Measurements from ENCODE around the gene SLC35G3. TPM values are rescaled to one million over a fixed set of nuclear protein-coding genes. Genes with fewer than 3 reads are reported as not detected.

SLC35G3 gene
- total RNA-seq, 1 experiment from 2014 or later: not detected

GRCh38 chr17:35170968-35171771 is 23.0 kb downstream of the SLC35G3 start:
- no peaks in the 10 kb centered on the region for H3K36me3 ChIP-seq (ENCODE audit: control insufficient read depth, insufficient read depth, low read length)
- no peaks in the 10 kb centered on the region for H3K4me1 ChIP-seq (ENCODE audit: control insufficient read depth, insufficient read depth, low read length)
- ATAC-seq: peak; percentile 75; the same call in 1 of the 2 replicates
- TF ChIP-seq, protein P1, sequence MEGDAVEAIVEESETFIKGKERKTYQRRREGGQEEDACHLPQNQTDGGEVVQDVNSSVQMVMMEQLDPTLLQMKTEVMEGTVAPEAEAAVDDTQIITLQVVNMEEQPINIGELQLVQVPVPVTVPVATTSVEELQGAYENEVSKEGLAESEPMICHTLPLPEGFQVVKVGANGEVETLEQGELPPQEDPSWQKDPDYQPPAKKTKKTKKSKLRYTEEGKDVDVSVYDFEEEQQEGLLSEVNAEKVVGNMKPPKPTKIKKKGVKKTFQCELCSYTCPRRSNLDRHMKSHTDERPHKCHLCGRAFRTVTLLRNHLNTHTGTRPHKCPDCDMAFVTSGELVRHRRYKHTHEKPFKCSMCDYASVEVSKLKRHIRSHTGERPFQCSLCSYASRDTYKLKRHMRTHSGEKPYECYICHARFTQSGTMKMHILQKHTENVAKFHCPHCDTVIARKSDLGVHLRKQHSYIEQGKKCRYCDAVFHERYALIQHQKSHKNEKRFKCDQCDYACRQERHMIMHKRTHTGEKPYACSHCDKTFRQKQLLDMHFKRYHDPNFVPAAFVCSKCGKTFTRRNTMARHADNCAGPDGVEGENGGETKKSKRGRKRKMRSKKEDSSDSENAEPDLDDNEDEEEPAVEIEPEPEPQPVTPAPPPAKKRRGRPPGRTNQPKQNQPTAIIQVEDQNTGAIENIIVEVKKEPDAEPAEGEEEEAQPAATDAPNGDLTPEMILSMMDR (IDR thresholded peaks at IDR 0.05): no peak
- TF ChIP-seq, protein P2, sequence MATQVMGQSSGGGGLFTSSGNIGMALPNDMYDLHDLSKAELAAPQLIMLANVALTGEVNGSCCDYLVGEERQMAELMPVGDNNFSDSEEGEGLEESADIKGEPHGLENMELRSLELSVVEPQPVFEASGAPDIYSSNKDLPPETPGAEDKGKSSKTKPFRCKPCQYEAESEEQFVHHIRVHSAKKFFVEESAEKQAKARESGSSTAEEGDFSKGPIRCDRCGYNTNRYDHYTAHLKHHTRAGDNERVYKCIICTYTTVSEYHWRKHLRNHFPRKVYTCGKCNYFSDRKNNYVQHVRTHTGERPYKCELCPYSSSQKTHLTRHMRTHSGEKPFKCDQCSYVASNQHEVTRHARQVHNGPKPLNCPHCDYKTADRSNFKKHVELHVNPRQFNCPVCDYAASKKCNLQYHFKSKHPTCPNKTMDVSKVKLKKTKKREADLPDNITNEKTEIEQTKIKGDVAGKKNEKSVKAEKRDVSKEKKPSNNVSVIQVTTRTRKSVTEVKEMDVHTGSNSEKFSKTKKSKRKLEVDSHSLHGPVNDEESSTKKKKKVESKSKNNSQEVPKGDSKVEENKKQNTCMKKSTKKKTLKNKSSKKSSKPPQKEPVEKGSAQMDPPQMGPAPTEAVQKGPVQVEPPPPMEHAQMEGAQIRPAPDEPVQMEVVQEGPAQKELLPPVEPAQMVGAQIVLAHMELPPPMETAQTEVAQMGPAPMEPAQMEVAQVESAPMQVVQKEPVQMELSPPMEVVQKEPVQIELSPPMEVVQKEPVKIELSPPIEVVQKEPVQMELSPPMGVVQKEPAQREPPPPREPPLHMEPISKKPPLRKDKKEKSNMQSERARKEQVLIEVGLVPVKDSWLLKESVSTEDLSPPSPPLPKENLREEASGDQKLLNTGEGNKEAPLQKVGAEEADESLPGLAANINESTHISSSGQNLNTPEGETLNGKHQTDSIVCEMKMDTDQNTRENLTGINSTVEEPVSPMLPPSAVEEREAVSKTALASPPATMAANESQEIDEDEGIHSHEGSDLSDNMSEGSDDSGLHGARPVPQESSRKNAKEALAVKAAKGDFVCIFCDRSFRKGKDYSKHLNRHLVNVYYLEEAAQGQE (IDR thresholded peaks at IDR 0.05; ENCODE audit: insufficient read depth in 1 of 2, low read depth in 2 of 2, low read length in 1 of 2): no peak
- TF ChIP-seq POLR2AphosphoS5 (IDR thresholded peaks at IDR 0.05; ENCODE audit: low read depth, low read length) (no peak), TCF7L2 (IDR thresholded peaks at IDR 0.05; ENCODE audit: low read depth, low read length) (no peak), SIN3A (IDR thresholded peaks at IDR 0.05; ENCODE audit: borderline replicate concordance, insufficient read depth, low read depth, low read length) (no peak)
- no TSS peak for BruUV-seq (replicated peaks)
- intact Hi-C loops (cut with micrococcal nuclease; ENCODE audit: unreplicated experiment) (loop anchor here (1.0 to 10.0 kb wide), 2 partner anchors 124 to 362 kb away; no protein-coding TSS in a partner anchor), in situ Hi-C loops (cut with HindIII; ENCODE audit: low pct_unique_long_range_greater_than_20kb, low sequenced_read_pairs) (no loop called here)
- ChIA-PET POLR2A (interaction anchor here (0.7 kb wide), 2 partner anchors 287 to 343 kb away, joined by 3 to 11 read pairs; no protein-coding TSS in a partner anchor), CTCF (interaction anchor here (0.7 to 0.8 kb wide), 2 partner anchors 368 to 369 kb away, joined by 8 to 9 read pairs; no protein-coding TSS in a partner anchor)
- no peak overlapping the region for H3K4me3 ChIP-seq (ENCODE audit: low read depth in 2 of 2, low read length in 2 of 2)
- no peak overlapping the region for H3K27ac ChIP-seq (ENCODE audit: low read length)
- no peak for DNase-seq (ENCODE audit: low read depth, low spot score)
- no peaks in the 10 kb centered on the region for H3K9me3 ChIP-seq (ENCODE audit: control insufficient read depth, insufficient read depth, low read depth, low read length)
- no peaks in the 10 kb centered on the region; the same call in 1 of the 2 replicates for H3K27me3 ChIP-seq (ENCODE audit: control insufficient read depth, insufficient read depth, low read length)

GRCh38 chr17:35169835-35170363 is 24.3 kb downstream of the SLC35G3 start:
- Histone ChIP-seq H3K9me3 (ENCODE audit: control insufficient read depth, insufficient read depth, low read depth, low read length) (no peaks in the 10 kb centered on the region), H3K4me1 (ENCODE audit: control insufficient read depth, insufficient read depth, low read length) (no peaks in the 10 kb centered on the region), H3K27me3 (ENCODE audit: control insufficient read depth, insufficient read depth, low read length) (no peaks in the 10 kb centered on the region; the same call in 1 of the 2 replicates), H3K36me3 (ENCODE audit: control insufficient read depth, insufficient read depth, low read length) (no peaks in the 10 kb centered on the region), H3K27ac (ENCODE audit: low read length) (no peak overlapping the region), H3K4me3 (ENCODE audit: low read depth in 2 of 2, low read length in 2 of 2) (no peak overlapping the region)
- CTCF ChIA-PET: no interaction called here
- no TSS peak for BruUV-seq (replicated peaks)
- ATAC-seq (no peak), DNase-seq (ENCODE audit: low read depth, low spot score) (no peak)
- TF ChIP-seq TCF7L2 (IDR thresholded peaks at IDR 0.05; ENCODE audit: low read depth, low read length) (no peak), SIN3A (IDR thresholded peaks at IDR 0.05; ENCODE audit: borderline replicate concordance, insufficient read depth, low read depth, low read length) (no peak), POLR2AphosphoS5 (IDR thresholded peaks at IDR 0.05; ENCODE audit: low read depth, low read length) (no peak)
- TF ChIP-seq, protein P1 (IDR thresholded peaks at IDR 0.05): no peak
- TF ChIP-seq, protein P2 (IDR thresholded peaks at IDR 0.05; ENCODE audit: insufficient read depth in 1 of 2, low read depth in 2 of 2, low read length in 1 of 2): no peak
- POLR2A ChIA-PET: interaction anchor here (0.6 kb wide), 1 partner anchor 53 kb away, joined by 4 read pairs; no protein-coding TSS in a partner anchor
- in situ Hi-C loops (cut with HindIII; ENCODE audit: low pct_unique_long_range_greater_than_20kb, low sequenced_read_pairs): no loop called here
- intact Hi-C loops (cut with micrococcal nuclease; ENCODE audit: unreplicated experiment): loop anchor here (10.0 kb wide), 1 partner anchor 125 kb away; no protein-coding TSS in a partner anchor

Data from Panc1 (cell line).